Measurements from ENCODE around the gene FTH1. TPM values are rescaled to one million over a fixed set of nuclear protein-coding genes. Genes with fewer than 3 reads are reported as not detected.

The FTH1 gene
- total RNA-seq, 2 experiments from 2014 or later, result 1,302 to 1,352 TPM

DNA sequence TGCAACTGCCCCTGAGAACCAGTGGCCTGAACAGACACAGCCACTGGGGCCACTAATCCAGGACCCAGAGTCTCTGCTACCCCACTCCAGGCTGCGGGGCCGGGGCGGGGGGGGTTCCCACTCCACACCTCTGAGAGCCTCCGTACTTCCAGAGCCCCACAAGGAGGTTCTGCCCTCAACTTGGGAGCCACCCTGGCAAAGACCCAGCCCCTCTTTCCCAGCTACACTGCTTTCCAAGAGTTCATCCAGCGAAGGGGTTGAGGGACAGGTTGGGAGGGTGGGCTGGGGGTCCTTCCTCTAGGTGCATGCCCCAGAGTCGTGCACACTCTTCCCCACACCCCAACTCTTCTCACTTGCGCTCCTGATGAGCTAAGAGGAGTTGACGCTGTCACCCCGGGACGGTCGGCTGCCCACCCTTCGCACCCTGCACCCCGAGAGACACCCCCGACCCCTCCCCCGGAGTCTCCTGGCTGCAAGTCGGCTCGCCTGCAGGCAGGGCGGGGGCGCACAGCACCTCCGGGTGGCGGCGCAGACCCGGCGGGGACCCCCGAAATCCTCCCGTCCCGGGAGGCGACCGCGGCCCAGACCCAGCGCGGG is 50.6 kb downstream of the FTH1 start:
- CTCF ChIA-PET, result interaction anchor here (3.3 kb wide), 1 partner anchor 31 kb away, joined by 14 read pairs; no protein-coding TSS in a partner anchor
- intact Hi-C loops (cut with micrococcal nuclease), result no loop called here
- H3K4me3 Mint-ChIP-seq, result peak overlapping the region; percentile 64
- no peak for DNase-seq
- H3K36me3 Mint-ChIP-seq (ENCODE audit: low read depth), result no peaks in the 10 kb centered on the region
- H3K27ac Mint-ChIP-seq, result no peak overlapping the region
- H3K9me3 Mint-ChIP-seq, result no peaks in the 10 kb centered on the region
- peaks cover 10% of the 10 kb centered on the region for H3K4me1 Mint-ChIP-seq (ENCODE audit: low read depth)
- peaks cover 44% of the 10 kb centered on the region for H3K27me3 Mint-ChIP-seq (ENCODE audit: low read depth)

DNA sequence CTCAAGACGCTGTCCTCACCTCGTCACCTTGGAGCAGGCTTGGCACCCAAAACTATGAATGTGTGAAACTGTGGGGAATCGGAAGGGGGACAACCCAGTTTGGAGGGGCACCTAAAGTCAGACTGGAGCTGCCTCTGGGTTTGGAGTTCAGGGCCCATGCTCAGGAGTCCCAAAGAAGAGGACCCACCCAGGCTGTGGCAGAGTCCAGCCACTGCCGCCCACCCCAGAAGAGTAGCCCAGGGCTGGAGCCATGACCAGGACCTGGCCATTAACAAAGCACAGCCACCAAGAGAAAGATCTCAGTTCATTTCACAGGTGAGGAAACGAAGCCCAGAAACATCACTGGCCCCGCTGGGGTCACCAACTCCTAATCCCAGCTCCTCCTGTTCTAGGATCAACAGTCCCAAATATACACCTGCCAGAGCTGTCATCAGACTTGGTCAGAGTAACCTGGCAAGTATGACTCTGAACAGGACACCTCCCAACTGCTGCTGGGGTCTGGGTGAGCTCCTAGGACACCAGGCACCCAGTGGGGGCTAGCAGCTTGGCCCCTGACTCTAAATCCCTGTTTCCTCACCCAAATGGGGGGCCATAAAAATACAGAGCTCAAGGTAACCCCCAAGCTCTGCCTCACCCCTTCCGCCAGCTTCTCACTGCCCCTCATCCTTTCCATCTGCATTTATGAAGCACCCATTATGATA is 52.8 kb downstream of the FTH1 start:
- Mint-ChIP-seq H3K27ac (no peak overlapping the region), H3K9me3 (no peaks in the 10 kb centered on the region), H3K4me3 (no peak overlapping the region), H3K4me1 (ENCODE audit: low read depth) (peaks cover 10% of the 10 kb centered on the region), H3K36me3 (ENCODE audit: low read depth) (no peaks in the 10 kb centered on the region), H3K27me3 (ENCODE audit: low read depth) (peaks cover 32% of the 10 kb centered on the region)
- DNase-seq, result no peak
- CTCF ChIA-PET, result interaction anchor here (1.3 to 3.3 kb wide), 2 partner anchors 16 to 33 kb away, joined by 9 to 14 read pairs; no protein-coding TSS in a partner anchor
- intact Hi-C loops (cut with micrococcal nuclease), result no loop called here

Other genes starting within 250 kb of the FTH1 start
- under 1 TPM; 0.27 to 0.48 TPM for gene MYRF, start 215.0 kb downstream of the FTH1 start, total RNA-seq
- 100 to 1,000 TPM; 166 to 167 TPM for gene TMEM258, start 175.0 kb downstream of the FTH1 start, total RNA-seq
- 10 to 100 TPM; 74.7 to 75.9 TPM for gene FEN1, start 174.7 kb downstream of the FTH1 start, total RNA-seq
- 10 to 100 TPM; 12.1 to 12.8 TPM for gene FADS1, start 150.6 kb downstream of the FTH1 start, total RNA-seq
- 10 to 100 TPM; 32.1 to 34.1 TPM for gene FADS2, start 139.3 kb downstream of the FTH1 start, total RNA-seq
- 1 to 10 TPM; 4.2 to 4.3 TPM for gene FADS3, start 76.1 kb downstream of the FTH1 start, total RNA-seq
- gene RAB3IL1, start 50.1 kb downstream of the FTH1 start, total RNA-seq, result under 1 TPM; 0.52 to 0.74 TPM
- gene BEST1, start 17.3 kb downstream of the FTH1 start, total RNA-seq, result under 1 TPM; 0.45 to 0.49 TPM
- 100 to 1,000 TPM; 156 to 161 TPM for gene INCENP, start 156.4 kb upstream of the FTH1 start, total RNA-seq
- gene SCGB1D1, start 222.6 kb upstream of the FTH1 start, total RNA-seq, result not detected
- not detected for gene SCGB2A1, start 241.0 kb upstream of the FTH1 start, total RNA-seq

Data from activated naive CD4-positive, alpha-beta T cell treated with anti-CD3 and anti-CD28 coated beads for 36 hours (primary cell).